GM12878 (cell line): ENCODE results near the gene CIAPIN1. TPM values are rescaled to one million over a fixed set of nuclear protein-coding genes. Genes with fewer than 3 reads are reported as not detected.

ENCODE experiments used
- ATAC-seq: fragments of 200-7000 bp; cut with Tn5 transposase; 3 replicates; pipeline ENCODE4 v1.9.1; 2020; ENCODE audit warnings: mild to moderate bottlenecking, moderate library complexity
- BruUV-seq: library from RNA; stranded (reverse); fragments of 400-500 nt; replicated peaks from 2 replicates; lab custom pipeline; 2021; lab: Mats Ljungman, UMichigan
- CTCF ChIA-PET: fragments of 300-600 bp; sonication (Branson Sonifier 250); formaldehyde crosslinking; extraction: SDS; loops from one replicate; lab custom pipeline; 2021; ENCODE audit warnings: inconsistent platforms; lab: Yijun Ruan, JAX
- POLR2A ChIA-PET: fragments of 350-600 bp; formaldehyde crosslinking; extraction: SDS; loops from one replicate; lab custom pipeline; 2021; ENCODE audit warnings: inconsistent platforms; lab: Charles Lee
- RAD21 ChIA-PET: fragments of 300-600 bp; sonication (Branson Sonifier 250); formaldehyde crosslinking; loops from one replicate; lab custom pipeline; 2023; ENCODE audit warnings: antibody characterized with exemption; ENCODE audit not compliant: unreplicated experiment; lab: Charles Lee
- SMC1A ChIA-PET: fragments of 300-600 bp; sonication (Branson Sonifier 250); formaldehyde crosslinking; loops from one replicate; lab custom pipeline; 2023; ENCODE audit not compliant: unreplicated experiment, uncharacterized antibody; lab: Charles Lee
- DNase-seq: peaks from one replicate; pipeline ENCODE4 v3.0.0-alpha.2; 2011; ENCODE audit warnings: low read depth, low spot score
- FAIRE-seq: peaks from 3 replicates; lab custom pipeline; 2011; peaks lifted over from hg19 to GRCh38; lab: Jason Lieb, UNC
- H2AFZ ChIP-seq: 2 replicates; pipeline ENCODE4 v1.6.0; 2011; ENCODE audit warnings: low read depth, low read length, control low read depth; ENCODE audit not compliant: control insufficient read depth
- H3K27ac ChIP-seq: 2 replicates; pipeline ENCODE4 v1.5.1; 2011; ENCODE audit warnings: control low read depth; ENCODE audit not compliant: control insufficient read depth, insufficient read depth
- H3K27me3 ChIP-seq, 2 experiments: replicated peaks in 1 of 2; 2 replicates each; pipeline versions ENCODE4 v1.6.0 to v1.6.1; 2011; ENCODE audit warnings: low read length in 1 of 2; ENCODE audit not compliant: control insufficient read depth in 2 of 2, insufficient read depth in 2 of 2
- H3K36me3 ChIP-seq, 2 experiments: 2 replicates each; pipeline ENCODE4 v1.5.1; 2011; ENCODE audit warnings: low read length in 1 of 2; ENCODE audit not compliant: control insufficient read depth in 2 of 2, insufficient read depth in 2 of 2
- H3K4me1 ChIP-seq: 2 replicates; pipeline ENCODE4 v1.6.1; 2011; ENCODE audit warnings: mild to moderate bottlenecking, low read length, moderate library complexity, mixed read lengths; ENCODE audit not compliant: control insufficient read depth, insufficient read depth
- H3K4me2 ChIP-seq: 2 replicates; pipeline ENCODE4 v1.6.0; 2011; ENCODE audit warnings: control low read depth; ENCODE audit not compliant: control insufficient read depth, insufficient read depth
- H3K4me3 ChIP-seq: fragments of 200-600 bp; sonication (generic); 2 replicates; pipeline ENCODE4 v1.5.1; 2016
- H3K79me2 ChIP-seq: 2 replicates; pipeline ENCODE4 v1.6.0; 2011; ENCODE audit warnings: low read length; ENCODE audit not compliant: control insufficient read depth, insufficient read depth
- H3K9ac ChIP-seq: 2 replicates; pipeline ENCODE4 v1.8.0; 2011; ENCODE audit warnings: low read length, control low read depth, mixed read lengths; ENCODE audit not compliant: control insufficient read depth, insufficient read depth
- H3K9me3 ChIP-seq: replicated peaks from 3 replicates; pipeline ENCODE4 v1.5.1; 2011; ENCODE audit warnings: mild to moderate bottlenecking, low read length; ENCODE audit not compliant: control insufficient read depth, insufficient read depth
- H4K20me1 ChIP-seq: 2 replicates; pipeline ENCODE4 v1.6.0; 2011; ENCODE audit not compliant: control insufficient read depth, insufficient read depth
- CREB1 ChIP-seq: IDR thresholded peaks from 2 replicates; pipeline ENCODE4 v1.6.1; 2012; ENCODE audit warnings: low read depth, mild to moderate bottlenecking, inconsistent platforms
- HCFC1 ChIP-seq: fragments of 150-350 bp; IDR thresholded peaks from 2 replicates; pipeline ENCODE4 v1.6.1; 2014; ENCODE audit warnings: low read length
- IKZF1 ChIP-seq: fragments of 450-650 bp; conservative IDR thresholded peaks from 2 replicates; pipeline ENCODE4 v1.6.1; 2017; ENCODE audit warnings: antibody characterized with exemption, mild to moderate bottlenecking
- LARP7 ChIP-seq: fragments of 450-650 bp; IDR thresholded peaks from 2 replicates; pipeline ENCODE4 v1.6.1; 2017; ENCODE audit warnings: mild to moderate bottlenecking
- MTA2 ChIP-seq: fragments of 450-650 bp; IDR thresholded peaks from 2 replicates; pipeline ENCODE4 v1.6.1; 2016; ENCODE audit warnings: low read depth, mild to moderate bottlenecking, moderate library complexity
- PAX8 ChIP-seq: fragments of 450-650 bp; IDR thresholded peaks from 2 replicates; pipeline ENCODE4 v1.6.1; 2017; ENCODE audit warnings: mild to moderate bottlenecking, moderate library complexity
- SIX5 ChIP-seq: IDR thresholded peaks from 2 replicates; pipeline ENCODE4 v1.6.1; 2011; ENCODE audit warnings: mild to moderate bottlenecking, low read depth, low read length, moderate library complexity; ENCODE audit not compliant: severe bottlenecking
- STAT3 ChIP-seq: IDR thresholded peaks from 2 replicates; pipeline ENCODE4 v1.6.1; 2011; ENCODE audit warnings: low read depth, low read length, improper control_type of control experiment
- TCF3 ChIP-seq: IDR thresholded peaks from 2 replicates; pipeline ENCODE4 v1.6.1; 2012; ENCODE audit warnings: low read depth, mild to moderate bottlenecking, low read length, borderline replicate concordance; ENCODE audit not compliant: insufficient read depth
- ZSCAN29 ChIP-seq: fragments of 450-650 bp; IDR thresholded peaks from 2 replicates; pipeline ENCODE4 v1.6.1; 2017; ENCODE audit warnings: mild to moderate bottlenecking, moderate library complexity
- WGBS: methylation state at CpG from one replicate; pipeline ENCODE4 v1.1.6; 2016; ENCODE audit warnings: low lambda C conversion rate; ENCODE audit not compliant: insufficient replicate concordance, insufficient coverage; ENCODE audit errors: missing lambda C conversion rate; 5-methylcytosine and 5-hydroxymethylcytosine counted together
- in situ Hi-C: fragments of 300-500 bp; cut with MboI; formaldehyde crosslinking; loops from 9 replicates; pipeline ENCODE4 v1.14.3; 2018; ENCODE audit warnings: mixed read lengths
- intact Hi-C: fragments of 100-400 bp; cut with micrococcal nuclease; formaldehyde crosslinking; loops from one replicate; pipeline ENCODE4 v1.14.2; 2022; ENCODE audit not compliant: unreplicated experiment
- polyA plus RNA-seq, 11 experiments: library from polyadenylated mRNA; depleted of rRNA in 4 of 11; unstranded in 6 of 11; stranded (reverse) in 5 of 11; fragments of >200 nt; fragmentation: Nextera tagmentation in 4 of 11; fragmentation: Illumina TruSeq in 1 of 11; extraction: Ambion mirVana in 4 of 11; extraction: Trizol in 1 of 11; gene quantifications; 1 replicate in 1 of 11; 2 replicates in 10 of 11; pipeline versions ENCODE4 v1.2.1 to v1.2.3, GENCODE V29; 2011 to 2016; ENCODE audit warnings: inconsistent platforms in 2 of 11, missing spikeins in 2 of 11, low read depth in 1 of 11
- total RNA-seq, 4 experiments: library from RNA; depleted of rRNA in 3 of 4; stranded (reverse); fragments of >200 nt in 3 of 4; fragmentation: Illumina TruSeq in 1 of 4; extraction: Trizol in 1 of 4; gene quantifications; 2 replicates each; pipeline versions ENCODE4 v1.2.1 to v1.2.3, GENCODE V29; 2013 to 2021
- TF ChIP-seq, protein P1 (sequence below): IDR thresholded peaks from 2 replicates; pipeline ENCODE4 v1.6.1; 2012; ENCODE audit warnings: improper control_type of control experiment, low read depth, low read length; ENCODE audit not compliant: insufficient replicate concordance

Gene CIAPIN1
- total and polyA plus RNA-seq, 10 of the 15 experiments (the other 5 are each of a cell fraction or from before 2014, with no cell fraction given), result 46.2 to 150 (median 54.3) TPM

DNA sequence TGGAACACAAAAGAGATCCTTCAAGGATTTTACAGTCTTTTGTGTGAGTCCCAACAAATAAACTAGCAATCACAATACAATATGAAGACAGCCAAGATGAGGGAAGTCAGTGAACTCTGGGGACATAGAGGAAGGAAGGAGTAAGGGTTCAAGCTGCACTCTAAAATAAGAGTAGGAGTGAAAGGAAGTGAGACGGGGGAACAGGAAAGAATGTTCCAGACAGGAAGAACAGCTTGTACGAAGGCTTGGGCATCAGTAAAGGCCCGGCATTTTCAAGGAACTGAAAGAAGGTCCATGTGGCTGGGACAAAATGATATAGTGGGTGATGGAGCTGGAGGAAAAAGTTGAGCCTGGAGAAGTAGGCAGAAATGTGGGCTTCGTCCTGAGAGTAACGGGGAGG, 38.1 kb downstream of the CIAPIN1 start:
- intact Hi-C loops, result no loop called here
- Histone ChIP-seq H3K9ac (no peak overlapping the region), H3K79me2 (no peaks in the 10 kb centered on the region), H3K4me2 (no peak overlapping the region), H3K4me3 (no peak overlapping the region), H3K27me3 (no peaks in the 10 kb centered on the region), H3K4me1 (peaks cover 36% of the 10 kb centered on the region), H3K9me3 (no peaks in the 10 kb centered on the region), H2AFZ (no peak overlapping the region), H3K36me3 (no peaks in the 10 kb centered on the region)
- RAD21 ChIA-PET, result interaction anchor here (0.9 to 6.9 kb wide), 4 partner anchors 14 to 108 kb away, joined by 3 to 87 read pairs (median 4); no protein-coding TSS in a partner anchor
- WGBS, result 64% methylated on average over 5 of the region's 5 CpGs
- no peak for FAIRE-seq
- no TSS peak for BruUV-seq
- ATAC-seq, result no peak
- DNase-seq, result no peak
- in situ Hi-C loops, result no loop called here
- TF ChIP-seq HCFC1 (no peak), MTA2 (no peak), SIX5 (no peak), LARP7 (no peak), ZSCAN29 (no peak), TCF3 (no peak), CREB1 (no peak), STAT3 (no peak), IKZF1 (no peak), PAX8 (no peak)
- TF ChIP-seq, protein P1, sequence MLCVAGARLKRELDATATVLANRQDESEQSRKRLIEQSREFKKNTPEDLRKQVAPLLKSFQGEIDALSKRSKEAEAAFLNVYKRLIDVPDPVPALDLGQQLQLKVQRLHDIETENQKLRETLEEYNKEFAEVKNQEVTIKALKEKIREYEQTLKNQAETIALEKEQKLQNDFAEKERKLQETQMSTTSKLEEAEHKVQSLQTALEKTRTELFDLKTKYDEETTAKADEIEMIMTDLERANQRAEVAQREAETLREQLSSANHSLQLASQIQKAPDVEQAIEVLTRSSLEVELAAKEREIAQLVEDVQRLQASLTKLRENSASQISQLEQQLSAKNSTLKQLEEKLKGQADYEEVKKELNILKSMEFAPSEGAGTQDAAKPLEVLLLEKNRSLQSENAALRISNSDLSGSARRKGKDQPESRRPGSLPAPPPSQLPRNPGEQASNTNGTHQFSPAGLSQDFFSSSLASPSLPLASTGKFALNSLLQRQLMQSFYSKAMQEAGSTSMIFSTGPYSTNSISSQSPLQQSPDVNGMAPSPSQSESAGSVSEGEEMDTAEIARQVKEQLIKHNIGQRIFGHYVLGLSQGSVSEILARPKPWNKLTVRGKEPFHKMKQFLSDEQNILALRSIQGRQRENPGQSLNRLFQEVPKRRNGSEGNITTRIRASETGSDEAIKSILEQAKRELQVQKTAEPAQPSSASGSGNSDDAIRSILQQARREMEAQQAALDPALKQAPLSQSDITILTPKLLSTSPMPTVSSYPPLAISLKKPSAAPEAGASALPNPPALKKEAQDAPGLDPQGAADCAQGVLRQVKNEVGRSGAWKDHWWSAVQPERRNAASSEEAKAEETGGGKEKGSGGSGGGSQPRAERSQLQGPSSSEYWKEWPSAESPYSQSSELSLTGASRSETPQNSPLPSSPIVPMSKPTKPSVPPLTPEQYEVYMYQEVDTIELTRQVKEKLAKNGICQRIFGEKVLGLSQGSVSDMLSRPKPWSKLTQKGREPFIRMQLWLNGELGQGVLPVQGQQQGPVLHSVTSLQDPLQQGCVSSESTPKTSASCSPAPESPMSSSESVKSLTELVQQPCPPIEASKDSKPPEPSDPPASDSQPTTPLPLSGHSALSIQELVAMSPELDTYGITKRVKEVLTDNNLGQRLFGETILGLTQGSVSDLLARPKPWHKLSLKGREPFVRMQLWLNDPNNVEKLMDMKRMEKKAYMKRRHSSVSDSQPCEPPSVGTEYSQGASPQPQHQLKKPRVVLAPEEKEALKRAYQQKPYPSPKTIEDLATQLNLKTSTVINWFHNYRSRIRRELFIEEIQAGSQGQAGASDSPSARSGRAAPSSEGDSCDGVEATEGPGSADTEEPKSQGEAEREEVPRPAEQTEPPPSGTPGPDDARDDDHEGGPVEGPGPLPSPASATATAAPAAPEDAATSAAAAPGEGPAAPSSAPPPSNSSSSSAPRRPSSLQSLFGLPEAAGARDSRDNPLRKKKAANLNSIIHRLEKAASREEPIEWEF, result no peak
- TF ChIP-seq, all 136 proteins: peak for 0
- no peaks in the 10 kb centered on the region for H4K20me1 ChIP-seq
- SMC1A ChIA-PET, result interaction anchor here (1.1 to 1.2 kb wide), 2 partner anchors 8 to 15 kb away, joined by 3 read pairs; no protein-coding TSS in a partner anchor
- POLR2A ChIA-PET, result interaction anchor here (0.7 to 1.0 kb wide), 3 partner anchors 9 to 33 kb away, joined by 3 read pairs; no protein-coding TSS in a partner anchor
- CTCF ChIA-PET, result interaction anchor here (0.6 to 1.8 kb wide), 2 partner anchors 10 to 1047 kb away, joined by 3 to 6 read pairs; no protein-coding TSS in a partner anchor
- H3K27ac ChIP-seq, result no peak overlapping the region
